Central memory CD8-positive, alpha-beta T cell (primary cell): ENCODE data around the gene PRRT1.
"Not testable (repeated sequence)": the region's sequence is repeated elsewhere in the genome, so short reads cannot be mapped to it uniquely, and the experiment has no call there.

Source experiments
- ATAC-seq: fragments of 150-1000 bp; cut with Tn5 transposase; replicated peaks from 2 replicates; pipeline ENCODE4 v1.10.0; 2022; ENCODE audit warnings: mild to moderate bottlenecking, moderate FRiP score, moderate number of reproducible peaks; ENCODE audit not compliant: poor library complexity, severe bottlenecking; ENCODE audit errors: extremely low read depth
- DNase-seq, 2 donors: peaks; one replicate each; pipeline ENCODE4 v3.0.0; 2021; ENCODE audit warnings: low spot score in 2 of 2
- H3K27ac Mint-ChIP-seq: one replicate; pipeline ENCODE4 v1.8.0; 2022; ENCODE audit warnings: low read depth, mild to moderate bottlenecking, moderate library complexity, mixed read lengths
- H3K27me3 Mint-ChIP-seq: one replicate; pipeline ENCODE4 v1.8.0; 2022; ENCODE audit warnings: mixed read lengths
- H3K36me3 Mint-ChIP-seq: one replicate; pipeline ENCODE4 v1.8.0; 2022; ENCODE audit warnings: mild to moderate bottlenecking, moderate library complexity, mixed read lengths; ENCODE audit not compliant: insufficient read depth
- H3K4me1 Mint-ChIP-seq: one replicate; pipeline ENCODE4 v1.8.0; 2022; ENCODE audit warnings: mixed read lengths
- H3K4me3 Mint-ChIP-seq: one replicate; pipeline ENCODE4 v1.8.0; 2022; ENCODE audit warnings: mild to moderate bottlenecking, moderate library complexity, mixed read lengths
- H3K9me3 Mint-ChIP-seq: one replicate; pipeline ENCODE4 v1.8.0; 2022; ENCODE audit warnings: mixed read lengths

The PRRT1 gene

DNA sequence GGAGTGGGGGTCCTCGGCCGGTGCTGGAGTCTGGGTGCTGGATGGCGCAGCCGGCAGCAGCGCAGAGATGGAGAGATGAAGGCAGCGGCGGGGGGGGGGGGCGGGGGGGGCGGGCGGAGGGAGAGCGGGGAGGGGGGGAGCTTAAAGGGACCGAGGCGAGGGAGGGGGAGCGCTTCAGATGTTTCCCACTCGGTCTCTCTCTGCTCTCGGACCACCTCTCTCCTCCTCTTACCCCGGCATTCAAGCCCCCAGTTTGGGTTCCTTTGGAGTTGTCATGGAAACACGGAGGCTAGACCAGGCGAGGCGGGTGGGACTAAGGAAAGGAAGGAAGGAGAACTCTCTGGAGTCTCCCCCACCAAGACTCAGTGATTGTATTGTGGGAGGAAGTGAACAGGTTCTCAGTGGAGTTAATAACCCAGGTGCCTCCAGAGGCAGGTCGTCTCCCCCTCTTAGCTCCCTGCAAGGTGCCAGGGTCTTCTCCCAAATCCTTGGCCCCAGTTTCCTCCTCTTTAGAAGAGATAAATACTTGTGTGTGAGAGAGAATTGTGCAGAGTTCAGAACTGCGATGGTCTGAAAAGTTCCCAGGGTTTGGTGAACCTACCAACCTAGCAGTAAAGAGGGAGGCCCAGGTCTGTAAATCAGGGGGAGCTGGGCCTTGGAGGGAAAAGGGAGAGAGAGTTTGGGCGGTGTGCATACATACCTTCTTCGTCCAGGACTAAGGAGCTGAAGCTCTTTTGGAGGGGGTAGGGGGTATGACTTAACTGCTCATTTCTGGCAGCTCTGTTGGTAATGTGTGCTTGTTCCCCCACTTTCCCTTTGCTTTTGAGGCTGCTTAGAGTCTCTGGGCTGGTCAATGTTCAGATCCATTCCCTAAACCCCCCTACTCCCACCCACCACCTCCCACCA, at the start of gene PRRT1:
PRRT1 (minus strand) TSS at position 77 of the 906 bp plus-strand sequence. CDS start 112 bp downstream, outside the sequence.
- no peak for ATAC-seq
- Mint-ChIP-seq H3K36me3 (peaks cover 12% of the 10 kb centered on the region), H3K9me3 (no peaks in the 10 kb centered on the region), H3K4me3 (peak within 1 kb of the TSS; percentile 87), H3K4me1 (peaks cover 68% of the 10 kb centered on the region), H3K27ac (peak within 1 kb of the TSS; percentile 83), H3K27me3 (peaks cover 42% of the 10 kb centered on the region)
- no peak for DNase-seq

GRCh38 chr6:32200711-32201475, 49.2 kb upstream of the PRRT1 start:
- Mint-ChIP-seq H3K27me3 (no peaks in the 10 kb centered on the region), H3K4me1 (peaks cover 11% of the 10 kb centered on the region), H3K4me3 (no peak overlapping the region), H3K9me3 (no peaks in the 10 kb centered on the region), H3K27ac (no peak overlapping the region), H3K36me3 (peaks cover 7% of the 10 kb centered on the region)
- no peak for DNase-seq
- ATAC-seq, result no peak

GRCh38 chr6:32198866-32199265, 47.1 kb upstream of the PRRT1 start:
- ATAC-seq (no peak), DNase-seq (no peak)
- H3K27ac Mint-ChIP-seq, result no peak overlapping the region
- H3K9me3 Mint-ChIP-seq, result no peaks in the 10 kb centered on the region
- H3K4me3 Mint-ChIP-seq, result no peak overlapping the region
- no peaks in the 10 kb centered on the region for H3K27me3 Mint-ChIP-seq
- H3K36me3 Mint-ChIP-seq, result peaks cover 13% of the 10 kb centered on the region
- peaks cover 30% of the 10 kb centered on the region for H3K4me1 Mint-ChIP-seq

DNA sequence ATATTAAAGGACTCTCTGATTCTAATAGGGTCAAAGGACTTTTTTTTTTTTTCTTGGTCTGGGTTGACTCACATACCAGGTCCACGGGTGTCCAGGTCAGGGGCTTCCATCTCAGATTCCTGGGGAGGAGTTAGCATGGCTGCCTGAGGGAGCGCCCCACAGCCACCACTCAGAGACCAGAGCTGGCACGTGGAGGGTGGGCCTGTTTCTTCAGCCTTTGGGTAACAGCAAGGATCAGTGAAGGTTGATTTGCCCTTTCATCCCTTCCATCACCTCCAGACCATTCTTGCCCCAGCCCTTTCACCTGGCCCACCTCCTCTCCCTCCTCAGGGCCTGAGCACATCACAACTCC, 46.6 kb upstream of the PRRT1 start:
- no peak overlapping the region for H3K4me3 Mint-ChIP-seq
- H3K9me3 Mint-ChIP-seq, result no peaks in the 10 kb centered on the region
- H3K27ac Mint-ChIP-seq, result no peak overlapping the region
- peaks cover 13% of the 10 kb centered on the region for H3K36me3 Mint-ChIP-seq
- H3K27me3 Mint-ChIP-seq, result no peaks in the 10 kb centered on the region
- H3K4me1 Mint-ChIP-seq, result peaks cover 36% of the 10 kb centered on the region
- no peak for ATAC-seq
- no peak for DNase-seq

DNA sequence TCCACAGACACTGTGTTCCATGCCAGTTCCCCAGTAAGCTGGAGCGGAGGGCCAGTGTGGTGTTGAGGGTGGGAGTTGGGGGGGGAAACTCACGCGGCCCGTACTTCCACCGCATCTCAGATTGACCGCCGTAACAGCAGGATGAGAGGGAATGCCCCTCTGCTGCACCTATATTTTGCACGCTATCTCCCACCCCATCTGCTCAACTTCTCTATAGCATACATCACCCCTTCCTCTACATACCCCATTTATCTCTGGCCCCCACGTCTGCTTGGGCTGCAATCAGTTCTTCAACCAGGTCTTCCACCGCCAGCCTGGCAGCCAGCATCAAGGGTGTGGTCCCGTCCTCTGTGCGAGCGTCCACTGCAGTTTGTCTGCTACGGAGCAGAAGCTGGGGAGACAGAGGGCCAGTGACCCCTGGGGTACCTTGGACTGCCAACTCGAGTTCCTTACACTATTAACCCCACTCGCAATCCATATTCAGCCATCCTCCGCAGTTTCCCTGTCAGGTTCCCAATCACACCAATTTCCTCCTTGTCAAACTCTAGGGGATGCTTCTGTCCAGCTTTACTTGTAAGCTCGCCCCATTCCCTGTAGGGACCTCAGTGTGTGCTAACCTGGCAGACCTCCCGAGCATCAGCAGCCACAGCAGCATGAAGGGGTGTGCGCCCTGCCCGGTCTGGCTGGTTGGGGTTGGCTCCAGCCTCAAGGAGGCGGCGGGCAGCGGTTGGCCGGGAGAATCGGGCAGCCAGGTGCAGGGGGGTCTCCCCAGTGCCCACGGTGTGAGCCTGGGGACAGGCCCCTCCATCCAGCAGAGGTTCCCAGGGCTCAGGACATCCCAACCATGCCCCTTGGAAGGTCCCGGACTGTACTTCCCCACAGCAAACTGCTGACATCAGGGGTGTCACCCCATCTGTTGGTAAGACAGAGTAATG, 45.2 kb upstream of the PRRT1 start:
- peaks cover 22% of the 10 kb centered on the region for H3K36me3 Mint-ChIP-seq
- H3K27ac Mint-ChIP-seq, result peak overlapping the region; percentile 98
- H3K4me1 Mint-ChIP-seq, result peaks cover 50% of the 10 kb centered on the region
- peak overlapping the region; percentile 98 for H3K4me3 Mint-ChIP-seq
- no peaks in the 10 kb centered on the region for H3K9me3 Mint-ChIP-seq
- H3K27me3 Mint-ChIP-seq, result no peaks in the 10 kb centered on the region
- ATAC-seq (no peak), DNase-seq (no peak)

DNA sequence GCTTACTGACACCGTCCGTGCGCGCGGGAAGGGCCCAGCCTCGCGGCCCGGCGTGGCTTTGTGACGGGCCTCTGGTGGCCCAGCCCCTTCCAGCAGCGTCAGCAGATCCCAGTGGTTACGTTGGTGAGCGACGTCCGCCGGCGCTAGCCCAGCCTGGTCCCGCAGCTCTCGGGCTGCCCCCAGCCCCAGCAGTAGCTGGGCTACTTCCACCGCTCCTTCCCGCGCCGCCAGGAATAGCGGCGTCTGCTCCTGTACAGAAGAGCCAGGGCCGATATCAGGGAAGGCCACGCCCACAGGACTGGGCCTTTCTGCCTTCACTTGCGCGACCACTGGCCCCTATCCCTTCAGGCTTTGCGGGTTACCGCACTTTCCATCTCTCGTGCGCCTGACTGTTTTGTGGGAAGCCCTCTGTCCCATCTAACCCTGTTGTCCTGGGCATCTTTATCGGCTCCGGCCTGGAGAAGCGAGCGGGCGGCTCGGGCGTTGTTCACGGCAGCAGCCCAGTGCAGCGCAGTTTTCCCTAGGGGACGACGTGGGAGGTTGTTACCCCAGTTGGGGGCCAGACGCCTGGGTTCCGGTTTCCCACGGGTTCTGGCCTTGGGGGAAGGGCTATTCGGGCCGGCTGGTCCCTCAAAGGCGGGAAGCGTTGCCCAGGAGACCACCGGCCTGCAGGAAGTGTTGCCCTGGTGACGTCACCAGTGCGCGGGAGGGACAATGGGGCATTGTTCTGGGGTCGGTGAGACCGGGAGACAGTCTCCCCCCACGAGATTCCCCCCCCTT, 44.4 kb upstream of the PRRT1 start:
- DNase-seq (peak; percentile 42 to 44), ATAC-seq (peak; percentile 82)
- Mint-ChIP-seq H3K36me3 (peaks cover 25% of the 10 kb centered on the region), H3K4me3 (peak overlapping the region; percentile 98), H3K4me1 (peaks cover 58% of the 10 kb centered on the region), H3K27me3 (no peaks in the 10 kb centered on the region), H3K9me3 (no peaks in the 10 kb centered on the region), H3K27ac (peak overlapping the region; percentile 98)

DNA sequence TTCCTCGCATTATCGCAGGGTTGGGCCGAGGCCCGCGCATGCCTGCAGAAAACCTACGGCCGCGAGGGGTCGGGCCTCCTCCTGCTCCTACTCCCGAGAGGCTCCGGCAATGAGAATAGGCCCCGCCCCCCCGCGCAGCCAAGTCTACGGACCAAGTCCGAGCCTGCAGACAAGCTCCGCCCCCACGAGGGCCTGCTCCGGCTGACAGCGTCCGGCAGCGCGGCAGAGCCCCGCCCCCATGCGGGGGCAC, 43.8 kb upstream of the PRRT1 start:
- ATAC-seq, result peak; percentile 84
- Mint-ChIP-seq H3K36me3 (peaks cover 25% of the 10 kb centered on the region), H3K4me1 (peaks cover 61% of the 10 kb centered on the region)

DNA sequence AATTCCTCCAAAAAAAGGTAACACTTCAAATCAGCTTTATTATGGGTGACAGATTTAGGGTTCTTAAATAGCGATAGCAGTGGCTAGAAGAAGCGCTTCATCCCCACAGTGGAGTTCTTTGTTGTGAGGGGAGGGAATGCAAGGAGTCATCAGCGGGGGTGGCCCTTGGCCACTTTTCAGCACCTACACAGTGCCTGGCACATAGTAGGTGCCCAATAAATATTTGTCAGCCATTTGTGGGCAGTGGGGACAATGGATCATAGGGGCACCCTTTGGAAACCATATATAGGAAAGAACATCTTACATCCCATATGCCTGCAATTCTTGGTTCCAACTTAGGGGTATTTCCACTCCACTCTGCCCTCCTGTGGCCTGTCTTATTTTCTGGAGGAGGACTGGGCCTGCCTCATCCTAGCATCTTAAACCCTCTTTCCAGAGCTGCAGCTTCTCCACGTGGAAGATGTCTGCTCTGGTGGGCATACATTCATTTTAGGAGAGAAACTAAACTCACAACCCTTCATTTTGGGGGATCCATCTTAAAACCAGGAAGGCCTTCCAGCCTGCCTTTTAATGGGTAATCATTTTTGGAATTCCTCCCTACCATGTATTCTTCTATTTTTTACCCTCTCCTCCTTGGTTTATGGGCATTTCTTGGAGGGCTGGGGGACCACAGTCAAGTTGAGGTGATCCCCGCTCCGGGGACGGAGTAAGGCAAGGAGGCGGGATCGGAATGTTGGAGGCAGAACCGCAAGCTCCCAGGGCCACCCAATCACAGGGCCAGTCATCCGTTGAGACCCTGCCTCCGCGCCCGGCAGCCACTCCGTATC, 43.3 kb upstream of the PRRT1 start:
- Mint-ChIP-seq H3K4me3 (peak overlapping the region; percentile 98), H3K27me3 (no peaks in the 10 kb centered on the region), H3K27ac (peak overlapping the region; percentile 98), H3K4me1 (peaks cover 61% of the 10 kb centered on the region), H3K9me3 (no peaks in the 10 kb centered on the region), H3K36me3 (peaks cover 25% of the 10 kb centered on the region)
- DNase-seq, result no peak
- peak; percentile 8 for ATAC-seq

More for the DNA sequence above, 43.8 kb upstream of the PRRT1 start:
- Mint-ChIP-seq H3K4me3 (peak overlapping the region; percentile 98), H3K9me3 (no peaks in the 10 kb centered on the region), H3K27ac (peak overlapping the region; percentile 98), H3K27me3 (no peaks in the 10 kb centered on the region)
- DNase-seq, result peak; percentile 96 to 98

GRCh38 chr6:32194388-32194787, 42.6 kb upstream of the PRRT1 start:
- H3K27ac Mint-ChIP-seq, result no peak overlapping the region

DNA sequence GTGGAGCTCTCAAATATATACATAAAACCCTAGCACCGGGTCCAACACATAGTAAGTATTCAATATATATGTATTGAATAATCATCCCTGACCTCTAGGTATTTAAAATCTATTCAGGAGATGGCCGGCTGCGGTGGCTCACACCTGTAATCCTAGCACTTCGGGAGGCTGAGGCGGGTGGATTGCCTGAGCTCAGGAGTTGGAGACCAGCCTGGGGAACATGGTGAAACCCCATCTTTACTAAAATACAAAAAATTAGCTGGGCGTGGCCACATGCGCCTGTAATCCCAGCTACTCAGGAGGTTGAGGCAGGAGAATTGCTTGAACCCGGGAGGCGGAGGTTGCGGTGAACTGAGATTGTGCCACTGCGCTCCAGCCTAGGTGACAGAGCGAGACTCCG, 41.4 kb upstream of the PRRT1 start:
- H3K4me1 Mint-ChIP-seq, result peaks cover 73% of the 10 kb centered on the region
- peak overlapping the region; percentile 98 for H3K4me3 Mint-ChIP-seq
- not testable (repeated sequence) for DNase-seq, ATAC-seq, H3K27me3 Mint-ChIP-seq, H3K9me3 Mint-ChIP-seq
- H3K36me3 Mint-ChIP-seq, result peaks cover 37% of the 10 kb centered on the region
- peak overlapping the region; percentile 98 for H3K27ac Mint-ChIP-seq

More at GRCh38 chr6:32194388-32194787, 42.6 kb upstream of the PRRT1 start:
- Mint-ChIP-seq H3K4me3 (peak overlapping the region; percentile 98), H3K36me3 (peaks cover 26% of the 10 kb centered on the region), H3K27me3 (no peaks in the 10 kb centered on the region), H3K4me1 (peaks cover 62% of the 10 kb centered on the region), H3K9me3 (no peaks in the 10 kb centered on the region)
- DNase-seq, result no peak
- ATAC-seq, result no peak

DNA sequence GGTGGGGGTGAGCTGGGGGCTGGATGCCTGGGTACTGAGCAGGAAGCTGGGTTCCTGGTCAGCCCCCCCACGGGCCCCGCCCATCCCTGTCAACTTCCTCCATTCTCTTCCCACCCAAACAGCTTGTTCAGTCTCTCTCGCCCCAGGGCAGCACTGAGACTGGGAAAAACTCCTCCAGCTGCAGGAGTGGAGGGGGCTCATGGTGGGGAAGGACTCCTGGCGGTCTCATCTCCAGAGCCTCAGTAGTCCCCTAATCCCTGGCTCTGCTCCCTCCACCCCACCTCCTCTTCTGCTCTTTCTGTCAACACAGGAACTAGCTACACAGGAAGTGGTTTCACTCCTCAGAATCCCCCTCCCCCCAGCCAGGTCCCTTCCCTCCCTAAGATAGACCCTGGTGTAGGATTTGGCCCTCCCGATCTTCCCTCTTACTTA, 40.9 kb upstream of the PRRT1 start, which contains the start of gene GPSM3:
GPSM3 (minus strand) TSS at position 36 of the 432 bp plus-strand sequence. CDS start 130 bp downstream, outside the sequence.
- no peak for ATAC-seq
- Mint-ChIP-seq H3K9me3 (no peaks in the 10 kb centered on the region), H3K27ac (peak within 1 kb of the TSS; percentile 98), H3K4me3 (peak within 1 kb of the TSS; percentile 98), H3K36me3 (peaks cover 41% of the 10 kb centered on the region), H3K4me1 (peaks cover 76% of the 10 kb centered on the region), H3K27me3 (no peaks in the 10 kb centered on the region)
- peak in 1 of 2 donors; percentile 23 for DNase-seq
